ENCODE results near the gene ANO7.
"Not testable (repeated sequence)": the region's sequence is repeated elsewhere in the genome, so short reads cannot be mapped to it uniquely, and the experiment has no call there.

Gene ANO7

GRCh38 chr2:241189856-241190201, 1.4 kb downstream of the ANO7 start:
- no peak for DNase-seq (ENCODE audit: low read depth in 3 of 3)

GRCh38 chr2:241190291-241190981, 2.0 kb downstream of the ANO7 start:
- no peak for DNase-seq (ENCODE audit: low read depth in 3 of 3)

GRCh38 chr2:241191081-241191480, 2.6 kb downstream of the ANO7 start:
- DNase-seq (ENCODE audit: low read depth in 3 of 3): no peak

- DNase-seq (ENCODE audit: low read depth in 3 of 3): no peak
These were observed 4.8 kb downstream of the ANO7 start for GRCh38 chr2:241193271-241193670.

- no peak for DNase-seq (ENCODE audit: low read depth in 3 of 3)
These were observed 6.3 kb downstream of the ANO7 start for GRCh38 chr2:241194811-241195210.

- no peak for DNase-seq (ENCODE audit: low read depth in 3 of 3)
These were observed 7.1 kb downstream of the ANO7 start for GRCh38 chr2:241195506-241196130.

- DNase-seq (ENCODE audit: low read depth in 3 of 3): not testable (repeated sequence)
These were observed 8.8 kb downstream of the ANO7 start for GRCh38 chr2:241197246-241197645.

- DNase-seq (ENCODE audit: low read depth in 3 of 3): no peak
These were observed 9.5 kb downstream of the ANO7 start for GRCh38 chr2:241197947-241198346.

- DNase-seq (ENCODE audit: low read depth in 3 of 3): no peak
These were observed 10.2 kb downstream of the ANO7 start for GRCh38 chr2:241198381-241199279.

GRCh38 chr2:241199286-241199685, 10.8 kb downstream of the ANO7 start:
- no peak for DNase-seq (ENCODE audit: low read depth in 3 of 3)

- DNase-seq (ENCODE audit: low read depth in 3 of 3): no peak
These were observed 11.7 kb downstream of the ANO7 start for GRCh38 chr2:241199897-241200821.

- no peak for DNase-seq (ENCODE audit: low read depth in 3 of 3)
These were observed 12.4 kb downstream of the ANO7 start for GRCh38 chr2:241200822-241201395.

GRCh38 chr2:241201445-241202267, 13.2 kb downstream of the ANO7 start:
- DNase-seq (ENCODE audit: low read depth in 3 of 3): no peak

- DNase-seq (ENCODE audit: low read depth in 3 of 3): no peak
These were observed 13.8 kb downstream of the ANO7 start for GRCh38 chr2:241202268-241202585.

- no peak for DNase-seq (ENCODE audit: low read depth in 3 of 3)
These were observed 14.2 kb downstream of the ANO7 start for GRCh38 chr2:241202681-241203080.

GRCh38 chr2:241203218-241204009, 14.9 kb downstream of the ANO7 start:
- no peak for DNase-seq (ENCODE audit: low read depth in 3 of 3)

GRCh38 chr2:241204010-241204384, 15.5 kb downstream of the ANO7 start:
- DNase-seq (ENCODE audit: low read depth in 3 of 3): no peak

GRCh38 chr2:241204490-241204889, 16.0 kb downstream of the ANO7 start:
- DNase-seq (ENCODE audit: low read depth in 3 of 3): no peak

- DNase-seq (ENCODE audit: low read depth in 3 of 3): no peak
These were observed 16.6 kb downstream of the ANO7 start for GRCh38 chr2:241205086-241205485.

GRCh38 chr2:241207151-241207550, 18.7 kb downstream of the ANO7 start:
- DNase-seq (ENCODE audit: low read depth in 3 of 3): no peak

Data from stimulated activated CD4-positive, alpha-beta T cell treated with anti-CD3 and anti-CD28 coated beads, TNF-alpha, amount 100 ng/mL, for 48 hours (primary cell).